ENCODE results near the gene AIPL1. TPM values are rescaled to one million over a fixed set of nuclear protein-coding genes. Genes with fewer than 3 reads are reported as not detected.

AIPL1 gene
- total and polyA plus RNA-seq, 10 of the 15 experiments (the other 5 are each of a cell fraction or from before 2014, with no cell fraction given) = not detected

DNA sequence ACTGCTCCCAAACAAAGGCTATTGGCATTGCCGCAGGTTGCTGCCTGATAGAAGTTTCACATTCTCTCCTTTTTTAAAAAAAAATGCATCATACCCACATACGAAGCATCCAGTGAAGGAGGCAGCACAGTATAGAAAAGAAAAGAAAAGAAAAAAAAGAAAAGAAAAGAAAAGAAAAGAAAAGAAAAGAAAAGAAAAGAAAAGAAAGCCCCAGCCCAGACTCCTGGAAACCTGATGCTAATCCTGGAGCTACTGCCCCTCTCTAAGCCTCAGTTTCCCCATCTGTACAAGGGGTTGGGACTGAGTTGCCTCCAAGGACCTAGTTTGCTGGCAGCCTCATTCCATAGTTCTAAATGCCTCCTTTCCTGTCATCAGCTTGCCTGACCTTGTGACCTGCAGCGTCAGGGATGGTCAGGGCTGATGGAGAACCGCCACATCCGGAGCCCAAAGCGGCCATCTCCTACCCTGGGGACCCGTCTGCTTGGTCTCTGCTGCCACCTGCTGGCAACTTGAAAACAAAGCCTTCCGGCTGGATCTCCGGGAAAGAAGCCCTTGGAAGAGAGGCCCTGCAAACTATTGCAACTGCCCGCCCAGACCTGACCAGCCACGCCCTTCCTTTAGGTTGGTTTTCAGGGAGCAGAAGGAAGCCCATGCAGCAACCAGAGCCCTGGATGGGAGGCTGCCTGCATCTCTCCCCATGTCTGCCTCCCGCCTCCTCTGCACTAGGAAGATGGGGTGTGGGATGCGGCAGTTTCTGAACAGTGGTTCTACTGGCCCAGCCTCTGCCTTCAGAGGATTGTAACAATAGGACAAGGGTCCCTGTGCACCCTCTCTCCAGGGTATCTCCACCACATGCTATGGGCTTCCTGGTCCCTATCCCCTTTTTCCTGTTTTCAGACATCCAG lies 13.0 kb downstream of the AIPL1 start (continued):
- TF ChIP-seq SP1 (IDR thresholded peaks at IDR 0.05; ENCODE audit: low read depth, low read length) = no peak
- TF ChIP-seq NBN (IDR thresholded peaks at IDR 0.05) = no peak
- TF ChIP-seq RAD21 (IDR thresholded peaks at IDR 0.05; ENCODE audit: insufficient read depth, low read depth, low read length) = peak; percentile 94
- TF ChIP-seq FOS (IDR thresholded peaks at IDR 0.05; ENCODE audit: borderline replicate concordance, extremely low read depth, insufficient read length) = no peak
- TF ChIP-seq EED (IDR thresholded peaks at IDR 0.05; ENCODE audit: low read depth) = no peak
- TF ChIP-seq TBL1XR1 (IDR thresholded peaks at IDR 0.05; ENCODE audit: low read depth, low read length) = no peak
- TF ChIP-seq, protein P1, sequence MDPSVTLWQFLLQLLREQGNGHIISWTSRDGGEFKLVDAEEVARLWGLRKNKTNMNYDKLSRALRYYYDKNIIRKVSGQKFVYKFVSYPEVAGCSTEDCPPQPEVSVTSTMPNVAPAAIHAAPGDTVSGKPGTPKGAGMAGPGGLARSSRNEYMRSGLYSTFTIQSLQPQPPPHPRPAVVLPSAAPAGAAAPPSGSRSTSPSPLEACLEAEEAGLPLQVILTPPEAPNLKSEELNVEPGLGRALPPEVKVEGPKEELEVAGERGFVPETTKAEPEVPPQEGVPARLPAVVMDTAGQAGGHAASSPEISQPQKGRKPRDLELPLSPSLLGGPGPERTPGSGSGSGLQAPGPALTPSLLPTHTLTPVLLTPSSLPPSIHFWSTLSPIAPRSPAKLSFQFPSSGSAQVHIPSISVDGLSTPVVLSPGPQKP (IDR thresholded peaks at IDR 0.05; ENCODE audit: low read depth, low read length) = peak; percentile 50; the same call in 1 of the 2 replicates
- TF ChIP-seq, protein P2, sequence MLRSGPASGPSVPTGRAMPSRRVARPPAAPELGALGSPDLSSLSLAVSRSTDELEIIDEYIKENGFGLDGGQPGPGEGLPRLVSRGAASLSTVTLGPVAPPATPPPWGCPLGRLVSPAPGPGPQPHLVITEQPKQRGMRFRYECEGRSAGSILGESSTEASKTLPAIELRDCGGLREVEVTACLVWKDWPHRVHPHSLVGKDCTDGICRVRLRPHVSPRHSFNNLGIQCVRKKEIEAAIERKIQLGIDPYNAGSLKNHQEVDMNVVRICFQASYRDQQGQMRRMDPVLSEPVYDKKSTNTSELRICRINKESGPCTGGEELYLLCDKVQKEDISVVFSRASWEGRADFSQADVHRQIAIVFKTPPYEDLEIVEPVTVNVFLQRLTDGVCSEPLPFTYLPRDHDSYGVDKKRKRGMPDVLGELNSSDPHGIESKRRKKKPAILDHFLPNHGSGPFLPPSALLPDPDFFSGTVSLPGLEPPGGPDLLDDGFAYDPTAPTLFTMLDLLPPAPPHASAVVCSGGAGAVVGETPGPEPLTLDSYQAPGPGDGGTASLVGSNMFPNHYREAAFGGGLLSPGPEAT (IDR thresholded peaks at IDR 0.05; ENCODE audit: low read depth) = no peak
- TF ChIP-seq BCL11A (IDR thresholded peaks at IDR 0.05; ENCODE audit: low read depth, low read length) = no peak
- TF ChIP-seq PML (IDR thresholded peaks at IDR 0.05; ENCODE audit: low read length) = no peak
- no peak for TF ChIP-seq CEBPB (IDR thresholded peaks at IDR 0.05; ENCODE audit: borderline replicate concordance in 1 of 2, low read depth in 2 of 2, low read length in 2 of 2)
- peak; percentile 44; the same call in 1 of the 2 replicates for TF ChIP-seq IKZF1 (conservative IDR thresholded peaks at IDR 0.05)
- no peak for TF ChIP-seq CHD1 (IDR thresholded peaks at IDR 0.05; ENCODE audit: low read depth, low read length)
- TF ChIP-seq KAT2A (conservative IDR thresholded peaks at IDR 0.05; ENCODE audit: control insufficient read depth, low read depth, low read length) = no peak
- peak; percentile 91 for TF ChIP-seq YY1 (IDR thresholded peaks at IDR 0.05; ENCODE audit: low read depth, low read length)
- TF ChIP-seq ZZZ3 (IDR thresholded peaks at IDR 0.05; ENCODE audit: control insufficient read depth, insufficient read length, low read depth) = no peak
- no peak for TF ChIP-seq SREBF1 (IDR thresholded peaks at IDR 0.05; ENCODE audit: low read length)
- no peak for TF ChIP-seq KDM1A (IDR thresholded peaks at IDR 0.05; ENCODE audit: borderline replicate concordance)
- TF ChIP-seq SUPT20H (IDR thresholded peaks at IDR 0.05; ENCODE audit: borderline replicate concordance, control insufficient read depth, low read depth, low read length) = no peak
- no peak for TF ChIP-seq KLF5 (IDR thresholded peaks at IDR 0.05; ENCODE audit: partially characterized antibody)
- TF ChIP-seq, protein P3, sequence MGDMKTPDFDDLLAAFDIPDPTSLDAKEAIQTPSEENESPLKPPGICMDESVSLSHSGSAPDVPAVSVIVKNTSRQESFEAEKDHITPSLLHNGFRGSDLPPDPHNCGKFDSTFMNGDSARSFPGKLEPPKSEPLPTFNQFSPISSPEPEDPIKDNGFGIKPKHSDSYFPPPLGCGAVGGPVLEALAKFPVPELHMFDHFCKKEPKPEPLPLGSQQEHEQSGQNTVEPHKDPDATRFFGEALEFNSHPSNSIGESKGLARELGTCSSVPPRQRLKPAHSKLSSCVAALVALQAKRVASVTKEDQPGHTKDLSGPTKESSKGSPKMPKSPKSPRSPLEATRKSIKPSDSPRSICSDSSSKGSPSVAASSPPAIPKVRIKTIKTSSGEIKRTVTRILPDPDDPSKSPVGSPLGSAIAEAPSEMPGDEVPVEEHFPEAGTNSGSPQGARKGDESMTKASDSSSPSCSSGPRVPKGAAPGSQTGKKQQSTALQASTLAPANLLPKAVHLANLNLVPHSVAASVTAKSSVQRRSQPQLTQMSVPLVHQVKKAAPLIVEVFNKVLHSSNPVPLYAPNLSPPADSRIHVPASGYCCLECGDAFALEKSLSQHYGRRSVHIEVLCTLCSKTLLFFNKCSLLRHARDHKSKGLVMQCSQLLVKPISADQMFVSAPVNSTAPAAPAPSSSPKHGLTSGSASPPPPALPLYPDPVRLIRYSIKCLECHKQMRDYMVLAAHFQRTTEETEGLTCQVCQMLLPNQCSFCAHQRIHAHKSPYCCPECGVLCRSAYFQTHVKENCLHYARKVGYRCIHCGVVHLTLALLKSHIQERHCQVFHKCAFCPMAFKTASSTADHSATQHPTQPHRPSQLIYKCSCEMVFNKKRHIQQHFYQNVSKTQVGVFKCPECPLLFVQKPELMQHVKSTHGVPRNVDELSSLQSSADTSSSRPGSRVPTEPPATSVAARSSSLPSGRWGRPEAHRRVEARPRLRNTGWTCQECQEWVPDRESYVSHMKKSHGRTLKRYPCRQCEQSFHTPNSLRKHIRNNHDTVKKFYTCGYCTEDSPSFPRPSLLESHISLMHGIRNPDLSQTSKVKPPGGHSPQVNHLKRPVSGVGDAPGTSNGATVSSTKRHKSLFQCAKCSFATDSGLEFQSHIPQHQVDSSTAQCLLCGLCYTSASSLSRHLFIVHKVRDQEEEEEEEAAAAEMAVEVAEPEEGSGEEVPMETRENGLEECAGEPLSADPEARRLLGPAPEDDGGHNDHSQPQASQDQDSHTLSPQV (IDR thresholded peaks at IDR 0.05) = no peak
